Endothelial cell of coronary artery (primary cell): ENCODE measurements around the gene SOS1. TPM values are rescaled to one million over a fixed set of nuclear protein-coding genes. Genes with fewer than 3 reads are reported as not detected.

ENCODE experiments used
- total RNA-seq: library from RNA; depleted of rRNA; stranded (reverse); fragments of >200 nt; gene quantifications from 2 replicates; pipeline ENCODE4 v1.2.3, GENCODE V29; 2014

SOS1 gene
- total RNA-seq: 10.3 and 16.6 TPM in 2 replicates

GRCh38 chr2:39120771-39121522 is at the start of gene SOS1:
Gene SOS1, minus strand, starts transcription at chr2:39121051. Its CDS starts 629 bp downstream, at chr2:39120422.

Other genes starting within 250 kb of the SOS1 start
- gene DHX57, start 245.1 kb downstream of the SOS1 start, total RNA-seq: 23.4 and 24.1 TPM in 2 replicates
- gene MORN2, start 245.1 kb downstream of the SOS1 start, total RNA-seq: 14.2 and 16.8 TPM in 2 replicates
- 0.09 and 0.38 TPM in 2 replicates for gene ARHGEF33, start 231.2 kb downstream of the SOS1 start, total RNA-seq
- gene CDKL4, start 122.9 kb upstream of the SOS1 start, total RNA-seq: 0.56 and 0.81 TPM in 2 replicates